Esophagus muscularis mucosa (tissue), 3 donors: ENCODE data around the gene CENPK.

ENCODE experiments used
- CTCF ChIP-seq, 3 experiments: fragments of 200-600 bp in 2 of 3; fragments of 450-650 bp in 1 of 3; sonication (generic) in 2 of 3; IDR thresholded peaks; one replicate each; pipeline ENCODE4 v1.5.1; 2017 to 2019; ENCODE audit warnings: antibody characterized with exemption in 3 of 3, mild to moderate bottlenecking in 2 of 3, moderate library complexity in 1 of 3
- POLR2A ChIP-seq: fragments of 450-650 bp; IDR thresholded peaks from one replicate; pipeline ENCODE4 v1.6.1; 2017; ENCODE audit warnings: antibody characterized with exemption, moderate library complexity, mild to moderate bottlenecking, low read depth

DNA sequence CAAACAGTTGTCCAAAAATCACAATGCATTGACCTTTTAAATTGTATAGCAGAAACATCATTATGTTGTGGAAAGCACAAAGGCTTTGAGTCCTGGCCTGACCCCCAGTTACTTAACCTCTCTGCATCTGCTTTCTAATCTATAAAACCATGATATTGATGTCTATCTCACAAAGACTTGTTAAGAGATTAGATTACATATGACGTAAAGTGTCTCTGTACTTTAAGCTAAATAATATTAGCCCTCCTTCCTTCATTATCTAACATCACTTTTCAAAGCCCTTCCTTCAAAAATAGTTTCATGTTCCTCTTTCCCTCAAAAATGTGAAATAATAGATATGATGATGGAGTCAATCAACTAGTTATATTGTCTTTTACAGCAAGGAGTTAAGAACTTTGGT is 84.6 kb downstream of the CENPK start:
- TF ChIP-seq CTCF (IDR thresholded peaks at IDR 0.05) (no peak), POLR2A (no peak)
